Esophagus squamous epithelium (tissue), 5 donors: Measurements from ENCODE around the gene GPRASP3. TPM values are rescaled to one million over a fixed set of nuclear protein-coding genes. Genes with fewer than 3 reads are reported as not detected.

Experiments used
- DNase-seq: peaks from one replicate; lab custom pipeline; 2025; lab: John Stamatoyannopoulos, UW
- H3K27ac ChIP-seq, 4 donors: fragments of 200-600 bp; sonication (generic); one replicate each; pipeline ENCODE4 v1.5.1; 2016 to 2019; ENCODE audit warnings: mild to moderate bottlenecking in 1 of 4
- H3K27me3 ChIP-seq, 4 donors: fragments of 200-600 bp; sonication (generic); 1 replicate in 3 of 4; 2 replicates in 1 of 4; pipeline versions ENCODE4 v1.5.1 to v1.6.0; 2017 to 2021; ENCODE audit warnings: antibody characterized with exemption in 1 of 4
- H3K36me3 ChIP-seq, 3 donors: fragments of 200-600 bp; sonication (generic); one replicate each; pipeline ENCODE4 v1.5.1; 2016 to 2019
- H3K4me1 ChIP-seq, 3 donors: fragments of 200-600 bp; sonication (generic); one replicate each; pipeline ENCODE4 v1.5.1; 2017 to 2019
- H3K4me3 ChIP-seq, 4 donors: fragments of 200-600 bp; sonication (generic); 1 replicate in 3 of 4; 2 replicates in 1 of 4; pipeline ENCODE4 v1.5.1; 2016 to 2019; ENCODE audit warnings: mild to moderate bottlenecking in 2 of 4, moderate library complexity in 1 of 4
- H3K9me3 ChIP-seq, 3 donors: fragments of 200-600 bp; sonication (generic); one replicate each; pipeline ENCODE4 v1.5.1; 2016 to 2019
- POLR2A ChIP-seq, 4 donors: fragments of 450-650 bp; IDR thresholded peaks; one replicate each; pipeline ENCODE4 v1.6.1; 2017; ENCODE audit warnings: antibody characterized with exemption in 4 of 4, mild to moderate bottlenecking in 4 of 4, moderate library complexity in 3 of 4
- WGBS, 2 donors: methylation state at CpG; one replicate each; pipeline ENCODE4 v1.1.5; 2018; 5-methylcytosine and 5-hydroxymethylcytosine counted together
- intact Hi-C: fragments of 100-400 bp; cut with DNase I; formaldehyde crosslinking; loops from one replicate; pipeline ENCODE4 v1.15.0; 2022
- total RNA-seq, 4 donors: library from RNA; depleted of rRNA; stranded (reverse); fragments of >200 nt; gene quantifications; one replicate each; pipeline ENCODE4 v1.1.0, GENCODE V29; 2016
- TF ChIP-seq, protein P1 (sequence below), 6 experiments: fragments of 450-650 bp in 4 of 6; fragments of 200-600 bp in 2 of 6; sonication (generic) in 2 of 6; IDR thresholded peaks; one replicate each; pipeline ENCODE4 v1.5.1; 2016 to 2019; ENCODE audit warnings: antibody characterized with exemption in 6 of 6, mild to moderate bottlenecking in 4 of 6, moderate library complexity in 4 of 6
- donor health status: DM: yes; HTN: yes; CAD: no.

GPRASP3 gene
- total RNA-seq, 4 donors from 2014 or later, result 1.4 to 3.8 (median 2.5) TPM

- H3K27me3 ChIP-seq, result no peaks in the 10 kb centered on the region
- no peak for TF ChIP-seq POLR2A (IDR thresholded peaks at IDR 0.05)
- TF ChIP-seq, protein P1, sequence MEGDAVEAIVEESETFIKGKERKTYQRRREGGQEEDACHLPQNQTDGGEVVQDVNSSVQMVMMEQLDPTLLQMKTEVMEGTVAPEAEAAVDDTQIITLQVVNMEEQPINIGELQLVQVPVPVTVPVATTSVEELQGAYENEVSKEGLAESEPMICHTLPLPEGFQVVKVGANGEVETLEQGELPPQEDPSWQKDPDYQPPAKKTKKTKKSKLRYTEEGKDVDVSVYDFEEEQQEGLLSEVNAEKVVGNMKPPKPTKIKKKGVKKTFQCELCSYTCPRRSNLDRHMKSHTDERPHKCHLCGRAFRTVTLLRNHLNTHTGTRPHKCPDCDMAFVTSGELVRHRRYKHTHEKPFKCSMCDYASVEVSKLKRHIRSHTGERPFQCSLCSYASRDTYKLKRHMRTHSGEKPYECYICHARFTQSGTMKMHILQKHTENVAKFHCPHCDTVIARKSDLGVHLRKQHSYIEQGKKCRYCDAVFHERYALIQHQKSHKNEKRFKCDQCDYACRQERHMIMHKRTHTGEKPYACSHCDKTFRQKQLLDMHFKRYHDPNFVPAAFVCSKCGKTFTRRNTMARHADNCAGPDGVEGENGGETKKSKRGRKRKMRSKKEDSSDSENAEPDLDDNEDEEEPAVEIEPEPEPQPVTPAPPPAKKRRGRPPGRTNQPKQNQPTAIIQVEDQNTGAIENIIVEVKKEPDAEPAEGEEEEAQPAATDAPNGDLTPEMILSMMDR (IDR thresholded peaks at IDR 0.05), result no peak
- H3K4me3 ChIP-seq, result no peak overlapping the region
- H3K4me1 ChIP-seq, result no peaks in the 10 kb centered on the region
- DNase-seq, result no peak
- H3K36me3 ChIP-seq, result no peaks in the 10 kb centered on the region
- H3K9me3 ChIP-seq, result no peaks in the 10 kb centered on the region
- no peak overlapping the region for H3K27ac ChIP-seq
- intact Hi-C loops, result no loop called here
- WGBS, 2 donors, result 53% methylated on average over 1 of the region's 1 CpG; no CpG with 5 or more reads in 1 of the 2 donors
These were observed 7.2 kb downstream of the GPRASP3 start for GRCh38 chrX:102727761-102728160.

DNA sequence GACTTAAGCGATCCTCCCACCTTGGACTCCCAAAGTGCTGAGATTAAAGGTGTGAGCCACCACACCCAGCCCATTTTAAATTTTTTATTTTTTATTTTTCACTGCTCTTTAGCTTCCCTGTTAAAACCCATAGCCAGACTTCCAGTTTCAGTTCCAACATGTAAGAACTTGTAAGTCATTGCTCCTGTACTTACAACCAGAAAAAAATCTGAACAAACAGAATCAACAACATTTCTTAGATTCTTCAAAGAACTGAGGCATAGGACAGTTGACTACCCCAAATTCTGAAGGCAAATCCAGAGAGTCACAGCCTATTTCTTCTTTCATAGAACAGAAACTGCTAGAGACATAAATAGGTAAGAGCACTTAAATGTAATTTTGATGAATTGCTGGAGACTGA, 8.1 kb downstream of the GPRASP3 start:
- 80% methylated on average over 1 of the region's 1 CpG; no CpG with 5 or more reads in 1 of the 2 donors for WGBS, 2 donors
- Histone ChIP-seq H3K4me1 (no peaks in the 10 kb centered on the region), H3K36me3 (no peaks in the 10 kb centered on the region), H3K9me3 (no peaks in the 10 kb centered on the region), H3K27me3 (no peaks in the 10 kb centered on the region), H3K4me3 (no peak overlapping the region), H3K27ac (no peak overlapping the region)
- TF ChIP-seq, protein P1 (IDR thresholded peaks at IDR 0.05), result no peak
- TF ChIP-seq POLR2A (IDR thresholded peaks at IDR 0.05), result no peak
- DNase-seq, result no peak
- intact Hi-C loops, result no loop called here

DNA sequence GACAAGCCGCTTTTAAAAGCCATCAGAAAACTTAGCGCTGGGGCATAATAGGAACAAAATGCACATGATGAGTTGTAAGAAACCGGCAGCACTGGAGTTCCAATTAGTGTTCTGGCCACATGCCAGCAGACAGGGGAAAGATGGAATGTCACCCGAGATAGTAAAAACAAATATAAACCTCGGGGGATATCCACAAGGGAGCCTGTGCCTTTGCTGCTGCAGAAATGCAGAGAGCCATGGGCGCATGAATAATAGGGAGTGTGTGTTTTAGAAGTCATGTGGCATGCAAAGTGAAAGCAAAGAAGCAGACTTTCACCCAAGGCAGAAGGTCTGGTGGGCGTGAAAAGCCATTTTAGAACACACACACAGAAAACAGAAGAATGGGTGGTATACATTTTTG, 19.1 kb downstream of the GPRASP3 start:
- 57 to 77% methylated on average over 6 to 7 of the region's 7 CpGs for whole genome bisulfite sequencing, 2 donors
- DNase-seq, result no peak
- no peaks in the 10 kb centered on the region for H3K4me1 ChIP-seq
- no peaks in the 10 kb centered on the region for H3K9me3 ChIP-seq
- intact Hi-C loops, result no loop called here
- TF ChIP-seq, protein P1 (IDR thresholded peaks at IDR 0.05), result no peak
- TF ChIP-seq POLR2A (IDR thresholded peaks at IDR 0.05), result no peak
- H3K27ac ChIP-seq, result no peak overlapping the region
- no peaks in the 10 kb centered on the region for H3K36me3 ChIP-seq
- H3K4me3 ChIP-seq, result no peak overlapping the region
- no peaks in the 10 kb centered on the region for H3K27me3 ChIP-seq

- no peak for DNase-seq
- Histone ChIP-seq H3K4me1 (peaks cover 0 to 8% (median 0%) of the 10 kb centered on the region in 3 donors), H3K27ac (no peak overlapping the region), H3K4me3 (no peak overlapping the region), H3K36me3 (no peaks in the 10 kb centered on the region), H3K9me3 (no peaks in the 10 kb centered on the region), H3K27me3 (peaks cover 0 to 6% (median 0%) of the 10 kb centered on the region in 4 donors)
- TF ChIP-seq, protein P1 (IDR thresholded peaks at IDR 0.05), result no peak
- no peak for TF ChIP-seq POLR2A (IDR thresholded peaks at IDR 0.05)
- intact Hi-C loops, result no loop called here
- 44 to 100% methylated on average over 1 of the region's 1 CpG for WGBS, 2 donors
These were observed 23.8 kb downstream of the GPRASP3 start for GRCh38 chrX:102744307-102744706.

GRCh38 chrX:102745513-102745856, 24.9 kb downstream of the GPRASP3 start:
- Histone ChIP-seq H3K27me3 (peaks cover 0 to 6% (median 0%) of the 10 kb centered on the region in 4 donors), H3K36me3 (no peaks in the 10 kb centered on the region), H3K9me3 (no peaks in the 10 kb centered on the region), H3K27ac (no peak overlapping the region), H3K4me3 (peak overlapping the region; percentile 35 to 66 (median 55)), H3K4me1 (peaks cover 0 to 8% (median 0%) of the 10 kb centered on the region in 3 donors)
- DNase-seq, result no peak
- TF ChIP-seq, protein P1 (IDR thresholded peaks at IDR 0.05), result no peak
- no peak for TF ChIP-seq POLR2A (IDR thresholded peaks at IDR 0.05)
- intact Hi-C loops, result no loop called here
- WGBS, 2 donors, result no CpG with 5 or more reads among the region's 14 CpGs
